GM12872 (cell line): Measurements from ENCODE around the gene ELOVL4.

Source experiments
- TF ChIP-seq, protein P1 (sequence below): IDR thresholded peaks from 3 replicates; pipeline ENCODE4 v1.5.1; 2011; ENCODE audit warnings: low read depth, mild to moderate bottlenecking, low read length, moderate library complexity; ENCODE audit not compliant: insufficient read depth

Gene ELOVL4

DNA sequence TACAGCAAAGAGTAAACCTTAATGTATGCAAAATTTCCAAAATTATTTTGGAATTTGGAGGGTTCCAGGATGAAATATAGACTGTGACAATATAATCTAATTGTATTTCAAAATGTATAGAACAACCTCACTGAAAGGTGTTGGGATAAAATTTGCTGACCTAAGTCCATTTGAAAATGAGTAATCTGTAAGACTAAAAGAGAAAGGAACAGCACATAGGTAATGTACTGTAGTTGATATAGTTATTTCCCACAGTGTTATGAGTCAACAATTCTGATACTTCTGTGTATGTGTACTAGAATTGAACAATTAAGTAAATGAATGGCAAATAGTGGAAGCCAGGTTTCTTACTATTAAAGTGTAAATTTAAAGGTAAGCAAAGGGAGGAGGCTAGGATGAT, 23.8 kb upstream of the ELOVL4 start:
- TF ChIP-seq, protein P1, sequence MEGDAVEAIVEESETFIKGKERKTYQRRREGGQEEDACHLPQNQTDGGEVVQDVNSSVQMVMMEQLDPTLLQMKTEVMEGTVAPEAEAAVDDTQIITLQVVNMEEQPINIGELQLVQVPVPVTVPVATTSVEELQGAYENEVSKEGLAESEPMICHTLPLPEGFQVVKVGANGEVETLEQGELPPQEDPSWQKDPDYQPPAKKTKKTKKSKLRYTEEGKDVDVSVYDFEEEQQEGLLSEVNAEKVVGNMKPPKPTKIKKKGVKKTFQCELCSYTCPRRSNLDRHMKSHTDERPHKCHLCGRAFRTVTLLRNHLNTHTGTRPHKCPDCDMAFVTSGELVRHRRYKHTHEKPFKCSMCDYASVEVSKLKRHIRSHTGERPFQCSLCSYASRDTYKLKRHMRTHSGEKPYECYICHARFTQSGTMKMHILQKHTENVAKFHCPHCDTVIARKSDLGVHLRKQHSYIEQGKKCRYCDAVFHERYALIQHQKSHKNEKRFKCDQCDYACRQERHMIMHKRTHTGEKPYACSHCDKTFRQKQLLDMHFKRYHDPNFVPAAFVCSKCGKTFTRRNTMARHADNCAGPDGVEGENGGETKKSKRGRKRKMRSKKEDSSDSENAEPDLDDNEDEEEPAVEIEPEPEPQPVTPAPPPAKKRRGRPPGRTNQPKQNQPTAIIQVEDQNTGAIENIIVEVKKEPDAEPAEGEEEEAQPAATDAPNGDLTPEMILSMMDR: no peak

GRCh38 chr6:79969784-79970183, 22.4 kb upstream of the ELOVL4 start:
- TF ChIP-seq, protein P1: no peak

DNA sequence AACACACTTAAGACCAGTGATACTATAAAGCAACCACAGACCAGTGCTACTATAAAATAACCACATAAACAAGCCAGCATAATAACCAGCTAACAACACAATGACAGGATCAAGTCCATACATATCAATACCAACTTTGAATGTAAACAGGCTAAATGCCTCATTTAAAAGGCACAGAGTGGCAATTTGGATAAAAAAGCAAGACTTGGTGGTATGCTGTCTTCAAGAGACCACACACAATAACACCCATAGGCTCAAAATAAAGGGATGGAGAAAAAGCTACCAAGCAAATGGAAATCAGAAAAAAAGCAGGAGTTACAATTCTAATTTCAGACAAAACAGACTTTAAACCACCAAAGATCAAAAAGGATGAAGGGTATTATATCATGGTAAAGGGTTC, 19.8 kb upstream of the ELOVL4 start:
- TF ChIP-seq, protein P1: no peak

- TF ChIP-seq, protein P1: no peak
These were observed 17.3 kb upstream of the ELOVL4 start for GRCh38 chr6:79964607-79965081.

- TF ChIP-seq, protein P1: no peak
These were observed 7.5 kb upstream of the ELOVL4 start for GRCh38 chr6:79954849-79955248.

DNA sequence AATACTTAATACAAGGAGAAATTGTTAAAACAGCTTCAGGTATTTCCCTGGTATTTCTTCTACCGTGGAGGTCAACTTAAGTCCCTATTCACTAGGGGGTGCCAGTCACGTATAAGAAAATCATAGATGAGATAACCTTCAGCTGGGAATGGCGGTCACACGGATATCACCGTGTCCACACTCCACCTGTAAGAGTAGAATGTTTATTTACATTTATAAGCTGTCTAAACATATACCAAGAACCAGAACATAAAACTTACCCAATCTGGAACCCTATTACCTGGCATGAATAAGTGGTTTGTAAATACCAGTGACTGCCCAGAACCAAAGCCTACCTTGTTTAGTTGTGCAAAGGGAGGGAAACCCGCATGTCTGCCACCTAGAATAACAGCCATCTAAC, 1.9 kb upstream of the ELOVL4 start:
- TF ChIP-seq, protein P1: peak; percentile 73

DNA sequence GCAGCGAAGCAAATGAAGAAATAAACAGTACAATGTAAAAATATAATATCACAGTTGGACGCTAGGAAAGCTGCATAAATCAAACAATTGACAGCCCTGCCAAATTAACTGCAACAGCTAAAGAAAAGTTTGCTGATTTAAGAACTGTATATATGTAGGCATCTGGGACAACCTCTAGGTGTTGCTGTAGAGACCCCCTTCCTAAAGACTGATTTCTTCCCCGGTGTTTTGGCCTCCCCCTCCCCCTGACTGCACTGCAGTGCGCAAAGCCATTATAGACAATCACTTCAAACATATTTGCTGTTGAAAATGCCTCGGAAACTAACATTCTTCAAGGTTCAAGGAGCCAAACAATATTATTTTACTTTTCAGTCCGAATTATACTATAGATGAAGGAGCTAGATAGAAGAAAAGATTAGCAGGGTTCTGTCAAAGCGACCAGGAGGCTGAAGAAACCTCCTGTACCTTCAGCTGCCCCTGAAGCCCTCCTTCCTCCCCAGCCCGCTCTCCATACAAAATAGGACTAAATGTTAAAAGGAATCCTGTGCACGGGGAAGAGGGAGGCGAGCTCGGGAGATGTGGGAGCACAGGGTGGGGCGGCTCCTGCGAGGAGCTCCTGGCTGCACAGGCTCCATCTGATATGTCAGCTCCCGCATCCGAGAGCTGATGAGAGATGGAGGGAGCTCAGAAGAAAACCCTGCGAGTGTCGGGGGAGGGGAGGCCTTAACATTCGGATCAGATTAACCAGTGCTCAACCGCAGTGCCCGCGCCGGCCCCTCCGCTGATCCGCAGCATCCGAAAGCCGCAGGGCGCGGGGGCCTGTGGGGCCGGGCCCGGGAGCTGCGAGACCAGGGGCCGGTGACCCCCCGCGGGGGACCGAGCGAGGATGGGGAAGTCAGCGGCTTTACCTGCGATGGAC, 822 bp downstream of the ELOVL4 start:
- TF ChIP-seq, protein P1: peak; percentile 55
